Esophagus muscularis mucosa (tissue), 4 donors: ENCODE data around the gene GRID2. TPM values are rescaled to one million over a fixed set of nuclear protein-coding genes. Genes with fewer than 3 reads are reported as not detected.

Experiments used
- DNase-seq: peaks from one replicate; pipeline ENCODE4 v3.0.0-alpha.2; 2017; ENCODE audit errors: extremely low spot score
- H3K27ac ChIP-seq, 4 donors: fragments of 200-600 bp; sonication (generic); replicated peaks in 1 of 4; 1 replicate in 3 of 4; 2 replicates in 1 of 4; pipeline ENCODE4 v1.5.1; 2016 to 2019; ENCODE audit warnings: mild to moderate bottlenecking in 1 of 4
- H3K27me3 ChIP-seq, 4 donors: fragments of 200-600 bp; sonication (generic); one replicate each; pipeline versions ENCODE4 v1.5.1 to v1.6.0; 2016 to 2019
- H3K36me3 ChIP-seq, 4 donors: fragments of 200-600 bp; sonication (generic); one replicate each; pipeline ENCODE4 v1.5.1; 2016 to 2019
- H3K4me1 ChIP-seq, 4 donors: fragments of 200-600 bp; sonication (generic); one replicate each; pipeline ENCODE4 v1.5.1; 2016 to 2019
- H3K4me3 ChIP-seq, 4 donors: fragments of 200-600 bp; sonication (generic); 1 replicate in 2 of 4; 2 replicates in 2 of 4; pipeline ENCODE4 v1.5.1; 2016 to 2019; ENCODE audit warnings: mild to moderate bottlenecking in 4 of 4, moderate library complexity in 1 of 4
- H3K9me3 ChIP-seq, 4 donors: fragments of 200-600 bp; sonication (generic); 1 replicate in 3 of 4; 2 replicates in 1 of 4; pipeline ENCODE4 v1.5.1; 2016 to 2019
- CTCF ChIP-seq, 3 experiments: fragments of 200-600 bp in 2 of 3; fragments of 450-650 bp in 1 of 3; sonication (generic) in 2 of 3; IDR thresholded peaks; one replicate each; pipeline ENCODE4 v1.5.1; 2017 to 2019; ENCODE audit warnings: antibody characterized with exemption in 3 of 3, mild to moderate bottlenecking in 2 of 3, moderate library complexity in 1 of 3
- EP300 ChIP-seq: sonication (generic); formaldehyde crosslinking; IDR thresholded peaks from one replicate; pipeline ENCODE4 v1.6.1; 2017; ENCODE audit warnings: antibody characterized with exemption
- POLR2A ChIP-seq: fragments of 450-650 bp; IDR thresholded peaks from one replicate; pipeline ENCODE4 v1.6.1; 2017; ENCODE audit warnings: antibody characterized with exemption, moderate library complexity, mild to moderate bottlenecking, low read depth
- POLR2AphosphoS5 ChIP-seq, 2 donors: sonication (generic); formaldehyde crosslinking; IDR thresholded peaks; one replicate each; pipeline ENCODE4 v1.6.1; 2017; ENCODE audit warnings: antibody characterized with exemption in 2 of 2
- WGBS: methylation state at CpG from one replicate; pipeline ENCODE4 v1.1.5; 2018; 5-methylcytosine and 5-hydroxymethylcytosine counted together
- intact Hi-C: fragments of 100-400 bp; cut with DNase I; formaldehyde crosslinking; loops from one replicate; pipeline ENCODE4 v1.15.1; 2023
- total RNA-seq, 4 donors: library from RNA; depleted of rRNA; stranded (reverse); fragments of >200 nt; gene quantifications; one replicate each; pipeline versions ENCODE4 v1.1.0 to v1.2.1, GENCODE V29; 2016

GRID2 gene
- total RNA-seq, 4 donors from 2014 or later = 0.06 to 0.17 TPM; not detected in 2

DNA sequence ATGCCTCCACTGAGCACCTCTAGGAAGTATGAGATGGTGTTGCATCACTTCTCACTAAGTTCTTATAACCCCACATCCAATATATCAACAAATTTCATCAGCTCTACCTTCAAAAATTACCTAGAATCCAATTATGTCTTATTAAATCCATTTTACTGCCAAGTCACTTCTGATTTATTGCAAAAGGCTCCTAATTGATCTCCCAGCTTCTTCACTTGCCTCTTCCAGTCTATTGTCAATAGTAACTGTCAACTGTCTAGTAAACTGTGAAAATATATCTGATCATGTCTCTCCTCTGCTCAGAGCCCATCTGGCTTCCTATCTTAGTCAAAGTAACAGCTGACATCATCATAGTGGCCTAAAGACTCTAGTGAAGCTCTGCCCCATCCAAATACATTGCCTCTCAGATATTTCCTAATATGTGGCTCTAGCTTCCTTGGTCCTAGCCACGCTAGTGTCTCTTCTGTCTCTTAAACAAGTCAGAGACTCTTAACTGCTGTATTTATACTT is 1110.3 kb downstream of the GRID2 start:
- Histone ChIP-seq H3K27ac (no peak overlapping the region), H3K9me3 (no peaks in the 10 kb centered on the region), H3K4me3 (no peak overlapping the region), H3K36me3 (no peaks in the 10 kb centered on the region), H3K4me1 (no peaks in the 10 kb centered on the region), H3K27me3 (no peaks in the 10 kb centered on the region)
- intact Hi-C loops = no loop called here
- DNase-seq = no peak
- 76% methylated on average over 1 of the region's 1 CpG for WGBS
- TF ChIP-seq EP300 (no peak), POLR2A (no peak), CTCF (IDR thresholded peaks at IDR 0.05) (no peak), POLR2AphosphoS5 (IDR thresholded peaks at IDR 0.05) (no peak)

DNA sequence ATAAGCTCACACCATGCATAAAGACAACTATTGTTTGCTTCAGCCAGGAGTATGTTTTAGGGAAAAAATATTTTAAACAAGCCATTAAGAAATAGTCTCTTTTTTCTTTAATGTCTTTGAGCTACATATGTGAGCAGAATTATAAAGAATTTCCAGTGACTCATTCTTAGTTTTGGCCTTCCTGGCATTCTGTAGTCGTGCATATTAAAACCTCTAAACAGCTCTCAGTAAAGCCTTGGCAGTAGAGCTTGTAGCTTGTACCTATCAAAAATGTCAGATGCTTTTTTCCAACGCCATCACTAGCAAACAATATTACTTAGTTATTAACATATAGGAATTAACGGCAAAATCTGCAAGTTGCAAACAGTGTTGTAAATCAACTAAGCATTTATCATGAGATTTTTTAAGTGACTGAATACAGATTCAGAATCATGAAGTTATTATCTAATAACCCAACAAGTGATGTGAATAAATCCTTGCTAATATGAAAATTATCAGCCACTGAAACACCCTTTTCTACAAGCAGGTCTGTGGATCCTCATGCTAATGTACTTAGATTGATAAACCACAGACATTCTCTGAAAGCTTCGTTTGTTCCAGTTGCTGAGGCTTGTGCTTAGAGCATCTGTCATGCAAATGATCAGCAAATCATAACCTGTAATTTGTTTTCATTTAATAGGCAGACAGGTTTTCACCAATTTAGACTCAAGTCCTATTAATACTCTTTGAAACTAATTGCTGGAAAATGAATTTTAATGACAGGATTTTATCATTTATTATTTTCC is 1112.8 kb downstream of the GRID2 start:
- no peak for DNase-seq
- Histone ChIP-seq H3K9me3 (no peaks in the 10 kb centered on the region), H3K4me3 (no peak overlapping the region), H3K27ac (no peak overlapping the region), H3K4me1 (no peaks in the 10 kb centered on the region), H3K36me3 (no peaks in the 10 kb centered on the region), H3K27me3 (no peaks in the 10 kb centered on the region)
- TF ChIP-seq POLR2AphosphoS5 (IDR thresholded peaks at IDR 0.05) (no peak), EP300 (no peak), CTCF (IDR thresholded peaks at IDR 0.05) (no peak), POLR2A (no peak)
- 42% methylated on average over 4 of the region's 4 CpGs for WGBS
- intact Hi-C loops = no loop called here

DNA sequence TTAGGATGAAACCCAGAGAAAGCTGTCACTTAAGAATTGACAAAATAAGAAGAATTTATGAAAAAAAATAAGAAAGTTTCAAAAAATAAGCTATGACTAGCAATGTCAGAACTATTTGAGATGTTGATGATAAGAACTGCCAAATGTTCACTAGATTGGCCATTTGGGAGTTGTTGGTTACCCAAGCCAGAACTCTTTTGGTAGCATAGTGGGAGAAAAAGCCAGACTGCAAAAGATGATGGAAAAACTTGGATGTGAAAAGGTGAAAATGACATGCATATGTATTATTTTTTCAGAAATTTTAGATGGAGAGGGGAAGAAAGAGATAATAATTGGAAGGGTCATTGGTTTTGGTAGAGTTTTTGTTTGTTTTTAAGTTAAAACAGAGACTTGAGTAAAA is 1127.6 kb downstream of the GRID2 start:
- Histone ChIP-seq H3K9me3 (no peaks in the 10 kb centered on the region), H3K36me3 (no peaks in the 10 kb centered on the region), H3K4me1 (no peaks in the 10 kb centered on the region), H3K4me3 (no peak overlapping the region), H3K27me3 (no peaks in the 10 kb centered on the region), H3K27ac (no peak overlapping the region)
- DNase-seq = no peak
- TF ChIP-seq EP300 (no peak), POLR2AphosphoS5 (IDR thresholded peaks at IDR 0.05) (no peak), POLR2A (no peak), CTCF (IDR thresholded peaks at IDR 0.05) (no peak)
- intact Hi-C loops = no loop called here

- no peak for DNase-seq
- Histone ChIP-seq H3K4me1 (no peaks in the 10 kb centered on the region), H3K4me3 (no peak overlapping the region), H3K27ac (no peak overlapping the region), H3K27me3 (no peaks in the 10 kb centered on the region), H3K9me3 (no peaks in the 10 kb centered on the region), H3K36me3 (no peaks in the 10 kb centered on the region)
- no peak for TF ChIP-seq EP300
- no peak for TF ChIP-seq POLR2AphosphoS5 (IDR thresholded peaks at IDR 0.05)
- no peak for TF ChIP-seq CTCF (IDR thresholded peaks at IDR 0.05)
- no peak for TF ChIP-seq POLR2A
- 88% methylated on average over 3 of the region's 3 CpGs for WGBS
- intact Hi-C loops = no loop called here
Measured at GRCh38 chr4:93433840-93434239, 1130.1 kb downstream of the GRID2 start.
